Nucleus accumbens (tissue), 56 donors: ENCODE data around the gene AP1B1.
"Not testable (repeated sequence)": the region's sequence is repeated elsewhere in the genome, so short reads cannot be mapped to it uniquely, and the experiment has no call there.

ENCODE experiments used
- DNase-seq, 56 donors: peaks; one replicate each; lab custom pipeline; 2025; lab: John Stamatoyannopoulos, UW

The AP1B1 gene

GRCh38 chr22:29387921-29388758, at the start of gene AP1B1:
TSS of gene AP1B1 (minus strand) at chr22:29388570. CDS start at chr22:29367243, 21,327 bp downstream.
- peak in 55 of 56 donors; percentile 32 to 94 (median 81) for DNase-seq

- no peak for DNase-seq
These were observed 47.1 kb upstream of the AP1B1 start for GRCh38 chr22:29435236-29436136.

GRCh38 chr22:29434288-29434687, 45.9 kb upstream of the AP1B1 start:
- no peak for DNase-seq

GRCh38 chr22:29433856-29434255, 45.5 kb upstream of the AP1B1 start:
- no peak for DNase-seq

GRCh38 chr22:29431986-29432385, 43.6 kb upstream of the AP1B1 start:
- no peak for DNase-seq

- DNase-seq = no peak
These were observed 38.9 kb upstream of the AP1B1 start for GRCh38 chr22:29427176-29427760.

GRCh38 chr22:29426476-29426875, 38.1 kb upstream of the AP1B1 start:
- DNase-seq = no peak

GRCh38 chr22:29418704-29419103, 30.3 kb upstream of the AP1B1 start:
- not testable (repeated sequence) for DNase-seq

- not testable (repeated sequence) for DNase-seq
These were observed 26.7 kb upstream of the AP1B1 start for GRCh38 chr22:29414951-29415591.

GRCh38 chr22:29412772-29413171, 24.4 kb upstream of the AP1B1 start:
- DNase-seq = not testable (repeated sequence)

- DNase-seq = not testable (repeated sequence)
These were observed 23.3 kb upstream of the AP1B1 start for GRCh38 chr22:29411569-29412211.

GRCh38 chr22:29408940-29409339, 20.6 kb upstream of the AP1B1 start:
- DNase-seq = no peak

- DNase-seq = not testable (repeated sequence)
These were observed 13.2 kb upstream of the AP1B1 start for GRCh38 chr22:29401538-29401937.

GRCh38 chr22:29400576-29400975, 12.2 kb upstream of the AP1B1 start:
- DNase-seq = no peak

- no peak for DNase-seq
These were observed 9.4 kb upstream of the AP1B1 start for GRCh38 chr22:29397791-29398190.

- DNase-seq = no peak
These were observed 7.8 kb upstream of the AP1B1 start for GRCh38 chr22:29396126-29396525.

- DNase-seq = peak in 46 of 56 donors; percentile 4 to 86 (median 38)
These were observed 6.7 kb upstream of the AP1B1 start for GRCh38 chr22:29394931-29395581.

GRCh38 chr22:29393019-29393608, 4.7 kb upstream of the AP1B1 start:
- peak in 2 of 56 donors; percentile 16 to 19 for DNase-seq

- DNase-seq = no peak
These were observed 3.2 kb upstream of the AP1B1 start for GRCh38 chr22:29391546-29391945.
